Thyroid gland (tissue), 4 donors: ENCODE results near the gene PHLDB1.

Source experiments
- CTCF ChIP-seq, 6 experiments: fragments of 200-600 bp in 3 of 6; fragments of 450-650 bp in 3 of 6; sonication (generic) in 3 of 6; IDR thresholded peaks; one replicate each; pipeline ENCODE4 v1.5.1; 2016 to 2019; ENCODE audit warnings: antibody characterized with exemption in 6 of 6, mild to moderate bottlenecking in 2 of 6, inconsistent platforms in 1 of 6, moderate library complexity in 1 of 6
- POLR2A ChIP-seq, 2 donors: fragments of 450-650 bp; IDR thresholded peaks; one replicate each; pipeline ENCODE4 v1.6.1; 2017; ENCODE audit warnings: antibody characterized with exemption in 2 of 2, mild to moderate bottlenecking in 2 of 2, moderate library complexity in 1 of 2

- no peak for TF ChIP-seq CTCF (IDR thresholded peaks at IDR 0.05)
- no peak for TF ChIP-seq POLR2A (IDR thresholded peaks at IDR 0.05)
Observed at GRCh38 chr11:118631142-118631909, 23.9 kb downstream of the PHLDB1 start.
